Ectodermal cell (in vitro differentiated cells): Measurements from ENCODE around the gene DICER1.

Source experiments
- H3K27ac ChIP-seq: 2 replicates; pipeline ENCODE4 v1.7.0; 2013; ENCODE audit warnings: mild to moderate bottlenecking, low read depth, low read length; ENCODE audit not compliant: insufficient read depth, poor library complexity, severe bottlenecking
- H3K27me3 ChIP-seq: 2 replicates; pipeline ENCODE4 v1.7.0; 2013; ENCODE audit warnings: mild to moderate bottlenecking, low read length; ENCODE audit not compliant: insufficient read depth, control insufficient read depth, poor library complexity, severe bottlenecking
- H3K36me3 ChIP-seq: one replicate; pipeline ENCODE4 v1.7.0; 2013; ENCODE audit warnings: low read length; ENCODE audit not compliant: control insufficient read depth, insufficient read depth
- H3K4me1 ChIP-seq: one replicate; pipeline ENCODE4 v1.7.0; 2013; ENCODE audit warnings: low read length; ENCODE audit not compliant: control insufficient read depth, insufficient read depth
- H3K4me3 ChIP-seq: 2 replicates; pipeline ENCODE4 v1.7.0; 2013; ENCODE audit warnings: low read depth, low read length, control low read depth; ENCODE audit not compliant: insufficient read depth
- H3K9me3 ChIP-seq: 2 replicates; pipeline ENCODE4 v1.7.0; 2013; ENCODE audit warnings: mild to moderate bottlenecking, low read length, moderate library complexity; ENCODE audit not compliant: control insufficient read depth
- WGBS, 2 experiments: methylation state at CpG; one replicate each; pipeline ENCODE4 v1.1.7; 2013; ENCODE audit warnings: missing lambda C conversion rate in 2 of 2; 5-methylcytosine and 5-hydroxymethylcytosine counted together

The DICER1 gene

GRCh38 chr14:95107711-95108110 is 49.6 kb downstream of the DICER1 start:
- no peak overlapping the region for H3K4me3 ChIP-seq
- WGBS, 2 experiments: 95 to 96% methylated on average over 2 to 4 of the region's 4 CpGs
- H3K4me1 ChIP-seq: no peaks in the 10 kb centered on the region
- H3K27ac ChIP-seq: no peak overlapping the region
- H3K9me3 ChIP-seq: no peaks in the 10 kb centered on the region
- H3K36me3 ChIP-seq: peaks cover 64% of the 10 kb centered on the region
- no peaks in the 10 kb centered on the region for H3K27me3 ChIP-seq

GRCh38 chr14:95106971-95107370 is 50.4 kb downstream of the DICER1 start:
- Histone ChIP-seq H3K27ac (no peak overlapping the region), H3K36me3 (peaks cover 65% of the 10 kb centered on the region), H3K9me3 (no peaks in the 10 kb centered on the region), H3K4me1 (no peaks in the 10 kb centered on the region), H3K27me3 (no peaks in the 10 kb centered on the region), H3K4me3 (no peak overlapping the region)
- 93 to 97% methylated on average over 6 to 7 of the region's 7 CpGs for WGBS, 2 experiments

GRCh38 chr14:95104911-95105310 is 52.4 kb downstream of the DICER1 start:
- H3K36me3 ChIP-seq: peaks cover 47% of the 10 kb centered on the region
- no peak overlapping the region for H3K4me3 ChIP-seq
- H3K27ac ChIP-seq: no peak overlapping the region
- no peaks in the 10 kb centered on the region for H3K27me3 ChIP-seq
- no peaks in the 10 kb centered on the region for H3K4me1 ChIP-seq
- WGBS, 2 experiments: 96 to 99% methylated on average over 4 of the region's 5 CpGs
- H3K9me3 ChIP-seq: no peaks in the 10 kb centered on the region

- Histone ChIP-seq H3K27ac (no peak overlapping the region), H3K9me3 (no peaks in the 10 kb centered on the region), H3K27me3 (no peaks in the 10 kb centered on the region), H3K4me1 (no peaks in the 10 kb centered on the region), H3K36me3 (peaks cover 35% of the 10 kb centered on the region), H3K4me3 (no peak overlapping the region)
- WGBS, 2 experiments: 93% methylated on average over 5 of the region's 5 CpGs
Observed at GRCh38 chr14:95102680-95103044, 54.7 kb downstream of the DICER1 start.

- Histone ChIP-seq H3K4me3 (no peak overlapping the region), H3K27ac (no peak overlapping the region), H3K36me3 (peaks cover 28% of the 10 kb centered on the region), H3K4me1 (peaks cover 3% of the 10 kb centered on the region), H3K9me3 (no peaks in the 10 kb centered on the region), H3K27me3 (no peaks in the 10 kb centered on the region)
- 93 to 94% methylated on average over 6 to 7 of the region's 10 CpGs for WGBS, 2 experiments
Observed at GRCh38 chr14:95101736-95102679, 55.3 kb downstream of the DICER1 start.

GRCh38 chr14:95098984-95099599 is 58.2 kb downstream of the DICER1 start:
- H3K4me3 ChIP-seq: no peak overlapping the region
- H3K9me3 ChIP-seq: no peaks in the 10 kb centered on the region
- H3K4me1 ChIP-seq: peaks cover 21% of the 10 kb centered on the region
- no peaks in the 10 kb centered on the region for H3K27me3 ChIP-seq
- 36 to 40% methylated on average over 2 to 3 of the region's 3 CpGs for WGBS, 2 experiments
- peaks cover 15% of the 10 kb centered on the region for H3K36me3 ChIP-seq
- no peak overlapping the region for H3K27ac ChIP-seq

GRCh38 chr14:95097385-95097784 is 59.9 kb downstream of the DICER1 start:
- Histone ChIP-seq H3K27ac (no peak overlapping the region), H3K4me3 (no peak overlapping the region), H3K36me3 (peaks cover 5% of the 10 kb centered on the region), H3K9me3 (no peaks in the 10 kb centered on the region), H3K4me1 (peaks cover 21% of the 10 kb centered on the region), H3K27me3 (no peaks in the 10 kb centered on the region)
- WGBS, 2 experiments: 88 to 89% methylated on average over 1 to 2 of the region's 2 CpGs

- H3K27ac ChIP-seq: peak overlapping the region; percentile 78
Observed at GRCh38 chr14:95096476-95096875, 60.9 kb downstream of the DICER1 start.

GRCh38 chr14:95095996-95096395 is 61.3 kb downstream of the DICER1 start:
- 26 to 28% methylated on average over 8 of the region's 8 CpGs for WGBS, 2 experiments
- Histone ChIP-seq H3K4me3 (no peak overlapping the region), H3K36me3 (peaks cover 9% of the 10 kb centered on the region), H3K27ac (peak overlapping the region; percentile 78), H3K9me3 (no peaks in the 10 kb centered on the region), H3K4me1 (peaks cover 21% of the 10 kb centered on the region), H3K27me3 (no peaks in the 10 kb centered on the region)

More at GRCh38 chr14:95096476-95096875, 60.9 kb downstream of the DICER1 start:
- Histone ChIP-seq H3K27me3 (no peaks in the 10 kb centered on the region), H3K4me1 (peaks cover 21% of the 10 kb centered on the region), H3K9me3 (no peaks in the 10 kb centered on the region), H3K36me3 (peaks cover 8% of the 10 kb centered on the region), H3K4me3 (no peak overlapping the region)
- WGBS, 2 experiments: 0 to 40% methylated on average over 1 to 2 of the region's 4 CpGs

GRCh38 chr14:95092723-95093122 is 64.6 kb downstream of the DICER1 start:
- no peaks in the 10 kb centered on the region for H3K27me3 ChIP-seq
- no peaks in the 10 kb centered on the region for H3K9me3 ChIP-seq
- H3K4me3 ChIP-seq: no peak overlapping the region
- peaks cover 21% of the 10 kb centered on the region for H3K4me1 ChIP-seq
- 91 to 98% methylated on average over 9 of the region's 9 CpGs for WGBS, 2 experiments
- no peak overlapping the region for H3K27ac ChIP-seq
- peaks cover 20% of the 10 kb centered on the region for H3K36me3 ChIP-seq
